Measurements from ENCODE around the gene FLYWCH1.
"Not testable (repeated sequence)": the region's sequence is repeated elsewhere in the genome, so short reads cannot be mapped to it uniquely, and the experiment has no call there.

- TF ChIP-seq EZH2 (IDR thresholded peaks at IDR 0.05); FOXP2 (optimal IDR thresholded peaks at IDR 0.05; ENCODE audit: control extremely low read depth, extremely low read length, insufficient read depth); POLR2AphosphoS5 (IDR thresholded peaks at IDR 0.05; ENCODE audit: borderline replicate concordance, low read depth, low read length): not testable (repeated sequence)
Observed at GRCh38 chr16:2928151-2928550, 16.4 kb downstream of the FLYWCH1 start.
